AG09319 (cell line): ENCODE results near the gene TLE3.

Experiments used
- DNase-seq: peaks from one replicate; pipeline ENCODE4 v3.0.0-alpha.2; 2010; ENCODE audit warnings: low read depth; ENCODE audit errors: extremely low read depth
- CTCF ChIP-seq: IDR thresholded peaks from 2 replicates; pipeline ENCODE4 v1.5.1; 2011; ENCODE audit warnings: low read depth, mild to moderate bottlenecking, inconsistent platforms, low read length, moderate library complexity

The TLE3 gene

GRCh38 chr15:70031261-70031660 lies 66.5 kb downstream of the TLE3 start:
- no peak for TF ChIP-seq CTCF
- no peak for DNase-seq

GRCh38 chr15:70030851-70031250 lies 66.9 kb downstream of the TLE3 start:
- no peak for TF ChIP-seq CTCF
- DNase-seq: no peak

GRCh38 chr15:70029297-70029701 lies 68.4 kb downstream of the TLE3 start:
- TF ChIP-seq CTCF: no peak
- DNase-seq: no peak

- no peak for DNase-seq
- no peak for TF ChIP-seq CTCF
These were observed 70.2 kb downstream of the TLE3 start for GRCh38 chr15:70027518-70027917.

GRCh38 chr15:70026991-70027390 lies 70.7 kb downstream of the TLE3 start:
- DNase-seq: no peak
- no peak for TF ChIP-seq CTCF

- TF ChIP-seq CTCF: no peak
- DNase-seq: no peak
These were observed 72.1 kb downstream of the TLE3 start for GRCh38 chr15:70025413-70026296.

GRCh38 chr15:70024521-70024920 lies 73.2 kb downstream of the TLE3 start:
- TF ChIP-seq CTCF: no peak
- no peak for DNase-seq
